ENCODE data around the gene PLA2G6.
"Not testable (repeated sequence)": the region's sequence is repeated elsewhere in the genome, so short reads cannot be mapped to it uniquely, and the experiment has no call there.

PLA2G6 gene

GRCh38 chr22:38148245-38148644 is 33.4 kb downstream of the PLA2G6 start:
- Histone ChIP-seq H3K27ac (ENCODE audit: low read depth, low read length) (no peak overlapping the region), H3K4me1 (ENCODE audit: control insufficient read depth in 5 of 5, insufficient read depth in 5 of 5, low read length in 5 of 5) (peaks cover 0 to 5% (median 0%) of the 10 kb centered on the region in 5 donors), H3K9me3 (ENCODE audit: control insufficient read depth in 5 of 5, low read length in 5 of 5) (no peaks in the 10 kb centered on the region), H3K9ac (ENCODE audit: low read length in 5 of 5) (no peak overlapping the region), H3K4me3 (ENCODE audit: low read depth in 1 of 5, low read length in 5 of 5) (no peak overlapping the region), H3K36me3 (ENCODE audit: control insufficient read depth in 5 of 5, insufficient read depth in 5 of 5, low read length in 5 of 5) (peaks cover 0 to 21% (median 7%) of the 10 kb centered on the region in 5 donors), H3K27me3 (ENCODE audit: control insufficient read depth in 5 of 5, insufficient read depth in 4 of 5, low read length in 5 of 5) (no peaks in the 10 kb centered on the region)

GRCh38 chr22:38146166-38146565 is 35.5 kb downstream of the PLA2G6 start:
- not testable (repeated sequence) for H3K27ac ChIP-seq (ENCODE audit: low read depth, low read length); H3K9me3 ChIP-seq (ENCODE audit: control insufficient read depth in 5 of 5, low read length in 5 of 5); H3K9ac ChIP-seq (ENCODE audit: low read length in 5 of 5); H3K27me3 ChIP-seq (ENCODE audit: control insufficient read depth in 5 of 5, insufficient read depth in 4 of 5, low read length in 5 of 5); H3K4me1 ChIP-seq (ENCODE audit: control insufficient read depth in 5 of 5, insufficient read depth in 5 of 5, low read length in 5 of 5); H3K4me3 ChIP-seq (ENCODE audit: low read depth in 1 of 5, low read length in 5 of 5)
- peaks cover 0 to 33% (median 17%) of the 10 kb centered on the region in 5 donors for H3K36me3 ChIP-seq (ENCODE audit: control insufficient read depth in 5 of 5, insufficient read depth in 5 of 5, low read length in 5 of 5)

GRCh38 chr22:38144025-38144405 is 37.6 kb downstream of the PLA2G6 start:
- no peaks in the 10 kb centered on the region for H3K27me3 ChIP-seq (ENCODE audit: control insufficient read depth in 5 of 5, insufficient read depth in 4 of 5, low read length in 5 of 5)
- no peak overlapping the region for H3K27ac ChIP-seq (ENCODE audit: low read depth, low read length)
- H3K9me3 ChIP-seq (ENCODE audit: control insufficient read depth in 5 of 5, low read length in 5 of 5) = no peaks in the 10 kb centered on the region
- peaks cover 0 to 39% (median 23%) of the 10 kb centered on the region in 5 donors for H3K36me3 ChIP-seq (ENCODE audit: control insufficient read depth in 5 of 5, insufficient read depth in 5 of 5, low read length in 5 of 5)
- H3K4me3 ChIP-seq (ENCODE audit: low read depth in 1 of 5, low read length in 5 of 5) = no peak overlapping the region
- H3K9ac ChIP-seq (ENCODE audit: low read length in 5 of 5) = no peak overlapping the region
- H3K4me1 ChIP-seq (ENCODE audit: control insufficient read depth in 5 of 5, insufficient read depth in 5 of 5, low read length in 5 of 5) = peaks cover 0 to 8% (median 0%) of the 10 kb centered on the region in 5 donors

DNA sequence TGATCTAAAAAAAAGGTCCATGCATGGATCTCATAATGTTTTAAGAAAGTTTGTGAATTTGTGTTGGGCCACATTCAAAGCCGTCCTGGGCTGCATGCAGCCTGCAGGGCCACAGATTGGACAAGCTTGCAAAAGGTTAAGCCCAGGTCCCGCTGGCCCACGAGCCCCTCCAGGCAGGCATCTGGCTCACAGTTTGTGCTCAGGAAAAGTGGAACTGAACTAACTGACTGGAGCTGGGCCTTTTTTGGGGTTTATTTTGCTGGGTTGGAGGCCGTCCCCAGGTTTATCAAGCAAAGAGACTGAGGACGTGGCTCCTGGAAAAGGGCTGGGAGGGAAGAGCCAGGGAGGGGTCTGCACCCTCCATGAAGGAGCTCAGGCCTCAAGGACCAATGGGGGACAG is 39.0 kb downstream of the PLA2G6 start:
- Histone ChIP-seq H3K27me3 (ENCODE audit: control insufficient read depth in 5 of 5, insufficient read depth in 4 of 5, low read length in 5 of 5) (no peaks in the 10 kb centered on the region), H3K27ac (ENCODE audit: low read depth, low read length) (no peak overlapping the region), H3K36me3 (ENCODE audit: control insufficient read depth in 5 of 5, insufficient read depth in 5 of 5, low read length in 5 of 5) (peaks cover 0 to 44% (median 33%) of the 10 kb centered on the region in 5 donors), H3K9ac (ENCODE audit: low read length in 5 of 5) (no peak overlapping the region), H3K9me3 (ENCODE audit: control insufficient read depth in 5 of 5, low read length in 5 of 5) (no peaks in the 10 kb centered on the region), H3K4me3 (ENCODE audit: low read depth in 1 of 5, low read length in 5 of 5) (no peak overlapping the region), H3K4me1 (ENCODE audit: control insufficient read depth in 5 of 5, insufficient read depth in 5 of 5, low read length in 5 of 5) (peaks cover 0 to 3% (median 0%) of the 10 kb centered on the region in 5 donors)

- H3K27ac ChIP-seq (ENCODE audit: low read depth, low read length) = no peak overlapping the region
- H3K9me3 ChIP-seq (ENCODE audit: control insufficient read depth in 5 of 5, low read length in 5 of 5) = no peaks in the 10 kb centered on the region
- H3K9ac ChIP-seq (ENCODE audit: low read length in 5 of 5) = no peak overlapping the region
- H3K36me3 ChIP-seq (ENCODE audit: control insufficient read depth in 5 of 5, insufficient read depth in 5 of 5, low read length in 5 of 5) = peaks cover 0 to 50% (median 35%) of the 10 kb centered on the region in 5 donors
- H3K4me3 ChIP-seq (ENCODE audit: low read depth in 1 of 5, low read length in 5 of 5) = no peak overlapping the region
- H3K27me3 ChIP-seq (ENCODE audit: control insufficient read depth in 5 of 5, insufficient read depth in 4 of 5, low read length in 5 of 5) = no peaks in the 10 kb centered on the region
- H3K4me1 ChIP-seq (ENCODE audit: control insufficient read depth in 5 of 5, insufficient read depth in 5 of 5, low read length in 5 of 5) = peaks cover 0 to 3% (median 0%) of the 10 kb centered on the region in 5 donors
Observed at GRCh38 chr22:38141217-38141973, 40.2 kb downstream of the PLA2G6 start.

- H3K27me3 ChIP-seq (ENCODE audit: control insufficient read depth in 5 of 5, insufficient read depth in 4 of 5, low read length in 5 of 5) = no peaks in the 10 kb centered on the region
- no peak overlapping the region for H3K27ac ChIP-seq (ENCODE audit: low read depth, low read length)
- peaks cover 0 to 3% (median 0%) of the 10 kb centered on the region in 5 donors for H3K4me1 ChIP-seq (ENCODE audit: control insufficient read depth in 5 of 5, insufficient read depth in 5 of 5, low read length in 5 of 5)
- no peaks in the 10 kb centered on the region for H3K9me3 ChIP-seq (ENCODE audit: control insufficient read depth in 5 of 5, low read length in 5 of 5)
- H3K4me3 ChIP-seq (ENCODE audit: low read depth in 1 of 5, low read length in 5 of 5) = no peak overlapping the region
- no peak overlapping the region for H3K9ac ChIP-seq (ENCODE audit: low read length in 5 of 5)
- H3K36me3 ChIP-seq (ENCODE audit: control insufficient read depth in 5 of 5, insufficient read depth in 5 of 5, low read length in 5 of 5) = peaks cover 0 to 55% (median 43%) of the 10 kb centered on the region in 5 donors
Observed at GRCh38 chr22:38139901-38140300, 41.7 kb downstream of the PLA2G6 start.

- no peak overlapping the region for H3K9ac ChIP-seq (ENCODE audit: low read length in 5 of 5)
- H3K4me3 ChIP-seq (ENCODE audit: low read depth in 1 of 5, low read length in 5 of 5) = no peak overlapping the region
- H3K36me3 ChIP-seq (ENCODE audit: control insufficient read depth in 5 of 5, insufficient read depth in 5 of 5, low read length in 5 of 5) = peaks cover 0 to 55% (median 46%) of the 10 kb centered on the region in 5 donors
- no peaks in the 10 kb centered on the region for H3K27me3 ChIP-seq (ENCODE audit: control insufficient read depth in 5 of 5, insufficient read depth in 4 of 5, low read length in 5 of 5)
- no peaks in the 10 kb centered on the region for H3K9me3 ChIP-seq (ENCODE audit: control insufficient read depth in 5 of 5, low read length in 5 of 5)
- no peak overlapping the region for H3K27ac ChIP-seq (ENCODE audit: low read depth, low read length)
- H3K4me1 ChIP-seq (ENCODE audit: control insufficient read depth in 5 of 5, insufficient read depth in 5 of 5, low read length in 5 of 5) = peaks cover 0 to 3% (median 0%) of the 10 kb centered on the region in 5 donors
Observed at GRCh38 chr22:38138961-38139360, 42.7 kb downstream of the PLA2G6 start.

GRCh38 chr22:38137876-38138687 is 43.5 kb downstream of the PLA2G6 start:
- no peak overlapping the region for H3K27ac ChIP-seq (ENCODE audit: low read depth, low read length)
- no peaks in the 10 kb centered on the region for H3K27me3 ChIP-seq (ENCODE audit: control insufficient read depth in 5 of 5, insufficient read depth in 4 of 5, low read length in 5 of 5)
- H3K9me3 ChIP-seq (ENCODE audit: control insufficient read depth in 5 of 5, low read length in 5 of 5) = no peaks in the 10 kb centered on the region
- no peak overlapping the region for H3K4me3 ChIP-seq (ENCODE audit: low read depth in 1 of 5, low read length in 5 of 5)
- peaks cover 0 to 3% (median 0%) of the 10 kb centered on the region in 5 donors for H3K4me1 ChIP-seq (ENCODE audit: control insufficient read depth in 5 of 5, insufficient read depth in 5 of 5, low read length in 5 of 5)
- H3K9ac ChIP-seq (ENCODE audit: low read length in 5 of 5) = no peak overlapping the region
- H3K36me3 ChIP-seq (ENCODE audit: control insufficient read depth in 5 of 5, insufficient read depth in 5 of 5, low read length in 5 of 5) = peaks cover 0 to 55% (median 48%) of the 10 kb centered on the region in 5 donors

- H3K4me1 ChIP-seq (ENCODE audit: control insufficient read depth in 5 of 5, insufficient read depth in 5 of 5, low read length in 5 of 5) = peaks cover 0 to 8% (median 1%) of the 10 kb centered on the region in 5 donors
- no peaks in the 10 kb centered on the region for H3K27me3 ChIP-seq (ENCODE audit: control insufficient read depth in 5 of 5, insufficient read depth in 4 of 5, low read length in 5 of 5)
- H3K9me3 ChIP-seq (ENCODE audit: control insufficient read depth in 5 of 5, low read length in 5 of 5) = no peaks in the 10 kb centered on the region
- no peak overlapping the region for H3K4me3 ChIP-seq (ENCODE audit: low read depth in 1 of 5, low read length in 5 of 5)
- no peak overlapping the region for H3K27ac ChIP-seq (ENCODE audit: low read depth, low read length)
- H3K36me3 ChIP-seq (ENCODE audit: control insufficient read depth in 5 of 5, insufficient read depth in 5 of 5, low read length in 5 of 5) = peaks cover 0 to 59% (median 52%) of the 10 kb centered on the region in 5 donors
- H3K9ac ChIP-seq (ENCODE audit: low read length in 5 of 5) = no peak overlapping the region
Observed at GRCh38 chr22:38136607-38137006, 45.0 kb downstream of the PLA2G6 start.

- Histone ChIP-seq H3K36me3 (ENCODE audit: control insufficient read depth in 5 of 5, insufficient read depth in 5 of 5, low read length in 5 of 5) (peaks cover 0 to 54% (median 45%) of the 10 kb centered on the region in 5 donors), H3K4me1 (ENCODE audit: control insufficient read depth in 5 of 5, insufficient read depth in 5 of 5, low read length in 5 of 5) (peaks cover 0 to 12% (median 8%) of the 10 kb centered on the region in 5 donors), H3K27me3 (ENCODE audit: control insufficient read depth in 5 of 5, insufficient read depth in 4 of 5, low read length in 5 of 5) (no peaks in the 10 kb centered on the region), H3K4me3 (ENCODE audit: low read depth in 1 of 5, low read length in 5 of 5) (no peak overlapping the region), H3K9ac (ENCODE audit: low read length in 5 of 5) (no peak overlapping the region), H3K9me3 (ENCODE audit: control insufficient read depth in 5 of 5, low read length in 5 of 5) (no peaks in the 10 kb centered on the region), H3K27ac (ENCODE audit: low read depth, low read length) (no peak overlapping the region)
Observed at GRCh38 chr22:38135133-38135706, 46.4 kb downstream of the PLA2G6 start.

Measured in subcutaneous abdominal adipose tissue (tissue), 5 donors.